GM06990 (cell line): ENCODE data around the gene PLLP.

Experiments used
- DNase-seq: peaks from one replicate; pipeline ENCODE4 v3.0.0-alpha.2; 2011; ENCODE audit not compliant: insufficient read length; ENCODE audit errors: extremely low read depth
- H3K27me3 ChIP-seq: replicated peaks from 2 replicates; pipeline ENCODE4 v1.6.0; 2011; ENCODE audit warnings: low read length; ENCODE audit not compliant: control insufficient read depth, insufficient read depth
- H3K36me3 ChIP-seq: 2 replicates; pipeline ENCODE4 v1.5.1; 2011; ENCODE audit warnings: low read length; ENCODE audit not compliant: control insufficient read depth, insufficient read depth
- H3K4me3 ChIP-seq: replicated peaks from 2 replicates; pipeline ENCODE4 v1.5.1; 2011; ENCODE audit warnings: low read depth, mild to moderate bottlenecking, control low read depth, low read length
- TF ChIP-seq, protein P1 (sequence below): IDR thresholded peaks from 2 replicates; pipeline ENCODE4 v1.5.1; 2011; ENCODE audit warnings: low read length, control low read depth, mild to moderate bottlenecking, inconsistent platforms; ENCODE audit not compliant: insufficient read depth, poor library complexity, severe bottlenecking

PLLP gene

DNA sequence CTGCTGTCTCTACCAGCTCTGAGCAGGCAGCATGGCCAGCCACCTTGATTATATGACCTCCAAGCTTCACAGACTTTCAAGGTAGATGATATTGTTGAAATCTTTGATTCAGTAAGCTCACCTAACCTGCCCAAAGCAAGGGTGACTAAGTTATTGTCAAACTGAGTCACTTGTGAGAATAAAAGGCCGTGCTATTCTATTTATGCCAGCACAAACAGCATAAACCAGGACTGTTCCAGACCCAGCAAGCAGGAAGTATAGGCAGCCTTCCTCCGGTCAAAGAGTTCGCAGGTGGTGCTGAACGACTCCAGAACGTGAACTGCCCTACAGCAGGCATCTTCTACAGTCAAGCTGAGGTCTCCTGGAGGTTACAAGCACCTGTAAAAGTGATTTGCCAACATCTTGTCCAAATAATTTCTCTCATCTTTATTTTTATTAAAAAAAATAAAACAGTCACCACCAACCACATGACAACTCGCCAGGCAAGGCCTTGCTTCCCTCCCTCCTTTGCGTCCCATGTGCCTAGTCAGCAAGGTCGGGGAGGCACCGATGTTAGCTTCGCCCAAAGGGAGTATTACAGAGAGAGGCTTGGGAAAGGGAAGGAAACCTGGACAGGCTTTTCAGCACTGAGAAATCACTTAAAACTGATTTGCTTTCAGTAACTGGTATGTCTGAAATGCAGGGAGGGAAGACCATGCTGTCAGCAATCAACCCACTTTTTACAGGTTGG, 28.6 kb downstream of the PLLP start:
- TF ChIP-seq, protein P1, sequence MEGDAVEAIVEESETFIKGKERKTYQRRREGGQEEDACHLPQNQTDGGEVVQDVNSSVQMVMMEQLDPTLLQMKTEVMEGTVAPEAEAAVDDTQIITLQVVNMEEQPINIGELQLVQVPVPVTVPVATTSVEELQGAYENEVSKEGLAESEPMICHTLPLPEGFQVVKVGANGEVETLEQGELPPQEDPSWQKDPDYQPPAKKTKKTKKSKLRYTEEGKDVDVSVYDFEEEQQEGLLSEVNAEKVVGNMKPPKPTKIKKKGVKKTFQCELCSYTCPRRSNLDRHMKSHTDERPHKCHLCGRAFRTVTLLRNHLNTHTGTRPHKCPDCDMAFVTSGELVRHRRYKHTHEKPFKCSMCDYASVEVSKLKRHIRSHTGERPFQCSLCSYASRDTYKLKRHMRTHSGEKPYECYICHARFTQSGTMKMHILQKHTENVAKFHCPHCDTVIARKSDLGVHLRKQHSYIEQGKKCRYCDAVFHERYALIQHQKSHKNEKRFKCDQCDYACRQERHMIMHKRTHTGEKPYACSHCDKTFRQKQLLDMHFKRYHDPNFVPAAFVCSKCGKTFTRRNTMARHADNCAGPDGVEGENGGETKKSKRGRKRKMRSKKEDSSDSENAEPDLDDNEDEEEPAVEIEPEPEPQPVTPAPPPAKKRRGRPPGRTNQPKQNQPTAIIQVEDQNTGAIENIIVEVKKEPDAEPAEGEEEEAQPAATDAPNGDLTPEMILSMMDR, result no peak
- no peak for DNase-seq
- Histone ChIP-seq H3K4me3 (no peak overlapping the region), H3K36me3 (peaks cover 12% of the 10 kb centered on the region), H3K27me3 (no peaks in the 10 kb centered on the region)

DNA sequence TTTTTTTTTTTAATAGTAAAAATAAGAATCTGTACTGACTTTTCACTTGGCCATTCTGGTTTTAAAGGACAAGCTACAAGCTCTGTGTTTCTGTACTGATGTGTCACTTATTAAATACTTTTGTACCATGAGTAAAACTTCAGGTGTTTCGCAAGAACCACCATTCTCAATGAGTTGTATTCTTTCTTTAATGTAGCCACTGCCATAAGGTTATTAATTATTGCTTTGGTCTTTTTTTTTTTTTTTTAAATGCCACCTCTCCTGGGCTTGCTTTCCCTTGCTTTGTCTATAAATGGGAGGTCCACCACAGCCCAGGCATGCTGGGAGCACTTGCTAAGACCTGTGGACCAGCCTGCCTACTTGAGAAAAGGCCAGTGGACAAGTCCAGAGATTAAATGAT, 31.0 kb downstream of the PLLP start:
- H3K4me3 ChIP-seq, result no peak overlapping the region
- DNase-seq, result no peak
- peaks cover 24% of the 10 kb centered on the region for H3K36me3 ChIP-seq

DNA sequence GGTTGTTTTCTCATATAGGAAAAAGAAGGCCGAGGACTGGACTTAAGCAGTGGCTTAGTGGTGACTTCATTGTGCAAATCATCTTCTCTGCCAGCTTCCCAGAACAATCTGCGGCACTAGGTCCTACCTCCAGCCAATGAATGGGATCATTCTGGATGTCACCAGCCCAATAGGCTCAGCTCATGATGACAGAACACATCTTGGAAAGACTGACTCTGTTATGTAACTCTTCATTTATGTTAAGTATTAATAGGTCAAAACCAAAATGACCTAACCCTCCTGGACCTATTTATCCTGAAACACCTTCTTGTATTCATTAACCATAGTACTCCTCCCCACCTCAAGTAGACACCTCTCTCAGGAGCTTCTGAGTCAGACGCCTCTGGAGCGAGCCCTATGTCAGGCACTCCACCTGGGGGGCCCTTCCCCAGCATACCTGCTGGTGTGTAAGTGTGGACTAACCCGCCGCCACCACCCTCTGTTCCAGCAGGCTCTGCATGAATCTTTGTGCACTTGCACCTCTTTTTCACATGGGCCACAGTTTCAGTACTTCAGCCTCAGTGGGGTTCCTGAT, 32.2 kb downstream of the PLLP start:
- no peak overlapping the region for H3K4me3 ChIP-seq
- no peaks in the 10 kb centered on the region for H3K27me3 ChIP-seq
- no peak for DNase-seq
- TF ChIP-seq, protein P1, result no peak
- H3K36me3 ChIP-seq, result peaks cover 24% of the 10 kb centered on the region

More for the DNA sequence above, 31.0 kb downstream of the PLLP start:
- H3K27me3 ChIP-seq, result no peaks in the 10 kb centered on the region
- TF ChIP-seq, protein P1, result no peak

DNA sequence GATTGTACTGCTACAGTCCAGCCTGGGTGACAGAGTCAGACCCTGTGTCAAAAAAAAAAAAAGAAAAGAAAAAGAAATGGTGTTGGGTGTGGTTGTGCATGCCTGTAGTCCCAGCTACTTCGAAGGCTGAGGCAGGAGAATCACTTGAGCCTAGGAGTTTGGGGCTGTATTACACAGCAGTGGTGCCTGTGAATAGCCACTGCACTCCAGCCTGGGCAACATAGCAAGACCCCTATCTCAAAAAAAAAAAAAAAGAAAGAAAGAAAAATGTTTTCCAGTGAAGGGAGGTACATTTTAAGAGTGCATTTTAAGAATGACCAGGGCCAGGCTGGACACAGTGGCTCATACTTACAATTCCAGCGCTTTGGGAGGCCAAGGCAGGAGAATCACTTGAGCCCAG, 33.1 kb downstream of the PLLP start:
- DNase-seq, result no peak
- no peak overlapping the region for H3K4me3 ChIP-seq
- H3K27me3 ChIP-seq, result no peaks in the 10 kb centered on the region
- H3K36me3 ChIP-seq, result peaks cover 24% of the 10 kb centered on the region
- TF ChIP-seq, protein P1, result no peak

DNA sequence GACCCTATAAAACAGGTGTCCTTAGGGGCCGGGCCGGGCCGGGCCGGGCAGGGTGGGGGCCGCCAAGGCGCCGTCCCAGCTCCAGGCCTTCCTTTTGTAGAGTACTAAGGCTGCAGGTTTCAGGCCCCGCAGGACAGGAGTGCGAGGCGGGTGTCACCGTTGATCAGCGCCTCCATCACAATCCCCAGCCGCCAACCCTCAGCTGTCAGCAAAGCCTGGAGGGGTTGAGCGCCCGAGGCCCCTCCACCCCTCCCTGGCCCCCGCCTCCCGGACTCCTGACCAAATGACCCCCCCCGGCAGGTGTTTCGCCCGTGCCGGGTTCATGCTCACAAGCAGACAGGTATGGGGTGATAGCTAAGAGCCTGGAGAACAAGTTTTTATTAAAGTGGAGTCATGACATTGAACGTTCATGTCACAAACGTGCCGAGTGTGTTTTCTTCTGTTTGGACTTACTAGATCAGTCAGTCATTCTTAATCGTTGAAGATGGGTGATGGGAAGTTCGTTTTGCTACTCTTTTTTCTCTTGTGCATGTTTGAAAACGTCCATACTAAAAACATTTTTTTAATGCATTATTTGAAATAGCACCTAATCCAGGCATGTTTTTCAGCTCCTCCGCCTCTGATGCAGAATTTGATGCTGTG, 38.9 kb downstream of the PLLP start:
- H3K36me3 ChIP-seq, result peaks cover 11% of the 10 kb centered on the region
- DNase-seq, result no peak
- TF ChIP-seq, protein P1, result no peak
- H3K4me3 ChIP-seq, result peak overlapping the region; percentile 86
- H3K27me3 ChIP-seq, result no peaks in the 10 kb centered on the region
